Measurements from ENCODE around the gene STEAP4. TPM values are rescaled to one million over a fixed set of nuclear protein-coding genes. Genes with fewer than 3 reads are reported as not detected.
"Not testable (repeated sequence)": the region's sequence is repeated elsewhere in the genome, so short reads cannot be mapped to it uniquely, and the experiment has no call there.

STEAP4 gene
- total RNA-seq, 2 experiments from 2014 or later = not detected

DNA sequence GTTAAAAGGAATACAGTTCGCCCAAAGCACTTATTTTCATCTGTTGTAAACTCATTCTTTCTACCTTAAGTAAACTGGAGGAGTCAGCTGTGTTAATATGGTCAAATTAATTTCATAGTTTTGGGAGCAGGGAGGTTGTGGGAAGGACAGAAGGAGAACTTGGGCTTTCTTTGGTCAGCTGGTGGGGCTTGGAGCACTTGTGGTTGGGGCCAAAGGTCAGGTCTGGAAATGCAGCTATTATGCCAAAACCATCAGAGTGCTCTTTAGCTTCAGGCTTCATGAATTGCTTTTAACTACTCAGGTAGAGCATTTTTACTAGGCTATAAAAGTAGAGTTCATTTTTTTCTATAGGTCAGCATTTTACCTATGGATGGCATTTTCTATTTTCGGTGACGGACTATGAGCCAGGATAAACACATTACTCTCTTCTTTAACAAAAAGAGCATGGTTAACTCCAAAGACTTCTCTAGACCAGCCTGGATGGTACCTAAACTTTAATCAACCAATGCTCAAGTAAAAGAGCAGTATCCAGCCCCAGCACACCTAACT is 30.0 kb downstream of the STEAP4 start:
- Mint-ChIP-seq H3K9me3 (no peaks in the 10 kb centered on the region), H3K36me3 (ENCODE audit: low read depth) (no peaks in the 10 kb centered on the region), H3K4me3 (no peak overlapping the region), H3K27me3 (peaks cover 2% of the 10 kb centered on the region), H3K27ac (no peak overlapping the region), H3K4me1 (no peaks in the 10 kb centered on the region)
- ChIA-PET CTCF (no interaction called here), POLR2A (no interaction called here)
- no peak for DNase-seq

DNA sequence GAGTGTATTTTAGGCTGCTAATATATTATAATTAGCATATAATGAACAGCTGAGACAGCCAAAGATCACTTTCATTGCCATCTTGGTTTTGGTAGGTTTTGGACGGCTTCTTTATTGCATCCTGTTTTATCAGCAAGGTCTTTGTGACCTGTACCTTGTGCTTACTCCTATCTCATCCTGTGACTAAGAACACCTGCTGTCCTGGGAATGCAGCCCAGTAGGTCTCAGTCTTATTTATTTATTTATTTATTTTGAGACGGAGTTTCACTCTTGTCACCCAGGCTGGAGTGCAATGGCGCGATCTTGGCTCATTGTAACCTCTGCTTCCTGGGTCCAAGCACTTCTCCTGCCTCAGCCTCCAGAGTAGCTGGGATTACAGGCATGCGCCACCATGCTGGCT is 31.8 kb downstream of the STEAP4 start:
- H3K27me3 Mint-ChIP-seq; H3K27ac Mint-ChIP-seq; CTCF ChIA-PET; DNase-seq; H3K4me3 Mint-ChIP-seq; H3K4me1 Mint-ChIP-seq; H3K36me3 Mint-ChIP-seq (ENCODE audit: low read depth); H3K9me3 Mint-ChIP-seq; POLR2A ChIA-PET: not testable (repeated sequence)

DNA sequence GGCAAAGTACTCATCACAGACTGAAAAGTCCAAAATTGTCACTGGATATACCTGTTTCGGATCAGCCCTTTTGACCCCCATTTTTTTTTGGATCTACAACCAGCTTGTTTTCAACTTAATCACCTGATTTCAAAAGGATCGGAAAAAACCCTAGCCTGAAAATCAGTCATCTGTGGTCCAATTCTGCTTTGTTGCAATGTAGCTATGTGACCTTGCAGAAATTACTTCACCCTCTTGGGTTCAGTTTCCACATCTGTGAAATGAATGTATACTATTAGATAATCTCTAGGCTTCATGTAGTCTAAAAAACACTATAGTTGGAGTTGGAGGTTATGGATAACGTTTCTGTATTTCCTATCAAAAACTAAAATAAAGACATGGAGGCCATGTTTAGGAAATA is 37.1 kb downstream of the STEAP4 start:
- H3K27me3 Mint-ChIP-seq = no peaks in the 10 kb centered on the region
- H3K27ac Mint-ChIP-seq = no peak overlapping the region
- CTCF ChIA-PET = no interaction called here
- H3K4me3 Mint-ChIP-seq = no peak overlapping the region
- no peak for DNase-seq
- H3K36me3 Mint-ChIP-seq (ENCODE audit: low read depth) = no peaks in the 10 kb centered on the region
- no peaks in the 10 kb centered on the region for H3K9me3 Mint-ChIP-seq
- no peaks in the 10 kb centered on the region for H3K4me1 Mint-ChIP-seq
- POLR2A ChIA-PET = no interaction called here

DNA sequence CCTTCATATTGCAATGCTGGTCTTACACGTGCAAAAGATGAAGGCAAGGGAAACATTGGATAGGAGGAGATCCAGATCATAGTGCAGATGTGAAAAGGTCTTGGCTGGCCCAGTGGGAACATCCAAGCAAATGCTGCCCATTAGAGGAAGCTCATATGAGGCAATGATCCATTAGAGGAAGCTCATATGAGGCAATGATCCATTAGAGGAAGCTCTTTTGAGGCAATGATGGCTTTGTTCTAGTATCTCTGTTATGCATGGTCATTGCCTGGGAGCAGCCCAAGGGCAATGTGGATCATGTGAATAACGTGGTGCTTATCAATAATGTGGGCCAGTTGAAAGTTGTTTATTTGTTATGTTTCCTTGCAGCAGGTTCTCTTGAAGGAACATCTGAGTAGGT is 37.8 kb downstream of the STEAP4 start:
- ChIA-PET POLR2A (no interaction called here), CTCF (no interaction called here)
- no peak overlapping the region for H3K27ac Mint-ChIP-seq
- no peaks in the 10 kb centered on the region for H3K27me3 Mint-ChIP-seq
- H3K4me3 Mint-ChIP-seq = no peak overlapping the region
- no peaks in the 10 kb centered on the region for H3K36me3 Mint-ChIP-seq (ENCODE audit: low read depth)
- DNase-seq = no peak
- H3K4me1 Mint-ChIP-seq = no peaks in the 10 kb centered on the region
- H3K9me3 Mint-ChIP-seq = no peaks in the 10 kb centered on the region

DNA sequence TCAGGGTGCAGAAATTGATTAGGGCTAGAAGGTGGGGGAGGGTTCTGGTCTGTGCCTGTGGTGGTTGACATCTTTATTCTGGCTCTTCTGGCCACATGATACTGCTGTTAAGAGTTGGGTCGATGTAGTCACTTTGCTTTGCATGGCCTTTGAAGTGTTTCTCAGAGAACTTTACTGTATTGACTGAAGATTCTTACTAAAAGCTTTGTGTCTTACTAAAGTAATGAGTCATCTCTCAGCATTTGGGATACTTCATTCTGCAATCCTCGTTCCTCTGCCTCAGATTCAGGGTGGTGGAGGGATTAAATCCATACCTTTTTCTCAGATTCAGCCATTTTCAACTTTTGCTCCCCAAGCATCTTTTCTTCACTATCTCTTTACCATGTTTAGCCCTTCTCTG is 38.6 kb downstream of the STEAP4 start:
- Mint-ChIP-seq H3K27ac (no peak overlapping the region), H3K36me3 (ENCODE audit: low read depth) (no peaks in the 10 kb centered on the region), H3K4me3 (no peak overlapping the region), H3K4me1 (no peaks in the 10 kb centered on the region), H3K9me3 (no peaks in the 10 kb centered on the region), H3K27me3 (no peaks in the 10 kb centered on the region)
- CTCF ChIA-PET = no interaction called here
- POLR2A ChIA-PET = no interaction called here
- DNase-seq = no peak

DNA sequence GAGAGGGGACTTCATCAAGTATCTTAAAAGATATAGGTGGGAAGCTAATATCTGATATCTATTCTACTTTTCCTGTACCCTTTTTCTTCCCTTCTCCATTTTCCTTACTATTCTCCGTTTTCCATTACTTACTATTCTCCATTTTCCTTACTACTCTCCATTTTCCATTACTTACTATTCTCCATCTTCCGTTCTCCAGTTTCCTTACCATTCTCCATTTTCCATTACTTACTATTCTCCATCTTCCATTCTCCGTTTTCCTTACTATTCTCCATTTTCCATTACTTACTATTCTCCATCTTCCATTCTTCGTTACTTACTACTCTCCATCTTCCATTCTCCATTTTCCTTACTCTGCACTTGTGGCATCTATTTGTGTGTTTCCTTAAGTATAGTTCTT is 39.3 kb downstream of the STEAP4 start:
- Mint-ChIP-seq H3K4me3 (no peak overlapping the region), H3K9me3 (no peaks in the 10 kb centered on the region), H3K27ac (no peak overlapping the region), H3K4me1 (no peaks in the 10 kb centered on the region), H3K27me3 (no peaks in the 10 kb centered on the region), H3K36me3 (ENCODE audit: low read depth) (no peaks in the 10 kb centered on the region)
- ChIA-PET CTCF (no interaction called here), POLR2A (no interaction called here)
- no peak for DNase-seq

DNA sequence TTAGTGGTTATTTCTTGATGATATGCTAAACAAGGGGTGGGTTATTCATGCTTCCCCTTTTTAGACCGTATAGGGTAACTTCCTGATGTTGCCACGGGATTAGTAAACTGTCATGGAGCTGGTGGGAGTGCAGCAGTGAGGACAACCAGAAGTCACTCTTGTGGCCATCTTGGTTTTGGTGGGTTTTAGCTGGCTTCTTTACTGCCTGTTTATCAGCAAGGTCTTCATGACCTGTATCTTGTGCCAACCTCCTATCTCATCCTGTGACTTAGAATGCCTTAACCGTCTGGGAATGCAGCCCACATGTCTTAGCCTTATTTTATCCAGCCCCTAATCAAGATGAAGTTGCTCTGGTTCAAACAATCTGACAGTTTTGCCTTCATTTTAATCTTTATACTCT is 41.7 kb downstream of the STEAP4 start:
- POLR2A ChIA-PET = not testable (repeated sequence)

DNA sequence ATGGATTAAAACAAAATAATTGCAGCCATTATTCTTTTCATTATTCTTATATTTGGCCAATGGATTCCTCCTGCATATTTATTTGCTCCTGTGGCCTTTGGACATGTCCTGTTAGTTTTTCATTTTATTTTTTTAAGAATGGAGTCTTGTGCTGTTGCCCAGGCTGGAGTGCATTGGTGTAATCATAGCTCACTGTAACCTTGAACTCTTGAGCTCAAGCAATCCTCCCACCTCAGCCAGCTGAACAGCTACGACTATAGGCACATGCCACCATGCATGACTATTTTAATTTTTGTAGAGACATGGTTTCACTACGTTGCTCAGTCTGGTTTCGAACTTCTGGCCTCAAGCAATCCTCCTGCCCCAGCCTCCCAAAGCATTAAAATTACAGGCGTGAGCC is 44.1 kb downstream of the STEAP4 start:
- peaks cover 4% of the 10 kb centered on the region for H3K27me3 Mint-ChIP-seq
- no peaks in the 10 kb centered on the region for H3K9me3 Mint-ChIP-seq
- H3K4me3 Mint-ChIP-seq = no peak overlapping the region
- CTCF ChIA-PET = no interaction called here
- H3K4me1 Mint-ChIP-seq = no peaks in the 10 kb centered on the region
- H3K27ac Mint-ChIP-seq = no peak overlapping the region
- POLR2A ChIA-PET = no interaction called here
- DNase-seq = no peak
- H3K36me3 Mint-ChIP-seq (ENCODE audit: low read depth) = no peaks in the 10 kb centered on the region

More for the DNA sequence above, 41.7 kb downstream of the STEAP4 start:
- H3K36me3 Mint-ChIP-seq (ENCODE audit: low read depth); H3K9me3 Mint-ChIP-seq; H3K4me1 Mint-ChIP-seq; H3K27me3 Mint-ChIP-seq; DNase-seq; H3K27ac Mint-ChIP-seq; CTCF ChIA-PET; H3K4me3 Mint-ChIP-seq: not testable (repeated sequence)

DNA sequence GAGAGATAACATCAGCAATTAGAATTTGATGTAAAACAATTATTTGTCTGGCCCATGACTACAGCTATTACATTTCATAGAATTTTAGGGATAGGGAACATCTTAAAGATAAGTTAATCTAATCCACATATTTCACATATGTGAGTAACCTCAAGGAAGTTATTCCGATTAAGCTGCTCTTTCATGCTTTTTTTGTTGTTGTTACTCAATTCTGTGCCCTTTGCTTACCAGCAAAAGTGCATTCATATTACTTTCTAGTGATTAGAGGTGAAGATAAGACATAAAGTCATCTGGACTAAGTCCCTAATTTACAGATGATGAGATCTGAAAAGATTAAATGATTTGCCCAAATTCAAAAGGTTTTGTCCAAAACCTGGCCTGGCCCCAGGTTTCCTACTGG is 46.0 kb downstream of the STEAP4 start:
- H3K27me3 Mint-ChIP-seq = peaks cover 4% of the 10 kb centered on the region

DNA sequence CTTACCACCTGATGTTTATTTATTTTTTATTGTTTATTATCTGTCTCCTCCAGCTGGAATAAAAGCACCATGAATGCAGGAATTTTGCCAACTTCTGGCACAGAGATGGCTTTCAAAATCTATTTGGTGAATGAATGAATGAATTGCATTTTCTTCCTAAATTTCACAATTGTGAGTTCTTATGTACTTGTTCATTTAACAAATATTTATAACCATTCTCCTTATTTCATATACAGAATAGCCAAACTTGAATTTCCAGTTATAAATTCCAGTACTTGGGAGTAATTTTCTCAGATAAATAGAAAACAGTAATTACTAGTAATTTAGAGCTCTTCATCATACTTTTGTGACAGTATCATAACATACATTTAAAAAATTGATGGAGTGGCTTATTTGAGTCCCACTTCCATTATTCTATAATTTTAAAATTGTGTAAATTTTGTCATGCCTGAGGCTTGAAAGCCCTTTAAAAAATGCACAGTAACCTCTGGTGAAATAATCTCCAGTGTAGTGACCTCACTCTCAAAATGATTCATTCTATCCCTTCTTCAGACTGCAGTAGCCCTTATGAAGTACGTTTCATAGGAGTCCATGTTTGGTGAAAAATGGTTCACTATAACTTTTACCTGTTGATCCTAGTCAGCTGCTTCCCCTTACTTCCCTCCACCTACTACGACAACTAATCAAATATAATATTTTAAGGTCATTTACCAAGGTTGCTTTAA is 46.9 kb downstream of the STEAP4 start:
- Mint-ChIP-seq H3K4me3 (no peak overlapping the region), H3K27me3 (peaks cover 4% of the 10 kb centered on the region), H3K4me1 (no peaks in the 10 kb centered on the region), H3K27ac (no peak overlapping the region), H3K9me3 (no peaks in the 10 kb centered on the region), H3K36me3 (ENCODE audit: low read depth) (no peaks in the 10 kb centered on the region)
- CTCF ChIA-PET = interaction anchor here (1.0 kb wide), 1 partner anchor 16 kb away, joined by 3 read pairs; no protein-coding TSS in a partner anchor
- DNase-seq = no peak
- POLR2A ChIA-PET = no interaction called here

More for the DNA sequence above, 46.0 kb downstream of the STEAP4 start:
- Mint-ChIP-seq H3K9me3 (no peaks in the 10 kb centered on the region), H3K36me3 (ENCODE audit: low read depth) (no peaks in the 10 kb centered on the region), H3K4me3 (no peak overlapping the region), H3K27ac (no peak overlapping the region), H3K4me1 (no peaks in the 10 kb centered on the region)
- CTCF ChIA-PET = no interaction called here
- DNase-seq = no peak
- POLR2A ChIA-PET = no interaction called here

DNA sequence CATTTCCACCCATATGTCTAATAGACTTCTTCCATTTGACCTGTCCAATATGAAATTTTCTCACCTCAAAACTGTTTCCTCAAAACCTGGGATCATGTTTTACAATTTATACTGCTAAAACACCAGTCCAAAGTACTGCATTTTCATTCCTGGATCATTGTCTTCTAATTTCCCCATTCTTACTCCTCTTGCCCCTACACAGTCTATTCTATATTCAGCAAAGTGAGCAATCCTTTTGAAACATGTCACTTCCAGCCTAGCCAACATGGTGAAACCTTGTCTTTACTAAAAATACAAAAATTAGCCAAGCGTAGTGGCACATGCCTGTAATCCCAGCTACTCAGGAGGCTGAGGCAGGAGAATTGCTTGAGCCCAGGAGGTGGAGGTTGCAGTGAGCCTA is 48.4 kb downstream of the STEAP4 start:
- H3K4me1 Mint-ChIP-seq; POLR2A ChIA-PET; H3K27ac Mint-ChIP-seq; DNase-seq; H3K27me3 Mint-ChIP-seq; CTCF ChIA-PET; H3K4me3 Mint-ChIP-seq; H3K9me3 Mint-ChIP-seq; H3K36me3 Mint-ChIP-seq (ENCODE audit: low read depth): not testable (repeated sequence)

DNA sequence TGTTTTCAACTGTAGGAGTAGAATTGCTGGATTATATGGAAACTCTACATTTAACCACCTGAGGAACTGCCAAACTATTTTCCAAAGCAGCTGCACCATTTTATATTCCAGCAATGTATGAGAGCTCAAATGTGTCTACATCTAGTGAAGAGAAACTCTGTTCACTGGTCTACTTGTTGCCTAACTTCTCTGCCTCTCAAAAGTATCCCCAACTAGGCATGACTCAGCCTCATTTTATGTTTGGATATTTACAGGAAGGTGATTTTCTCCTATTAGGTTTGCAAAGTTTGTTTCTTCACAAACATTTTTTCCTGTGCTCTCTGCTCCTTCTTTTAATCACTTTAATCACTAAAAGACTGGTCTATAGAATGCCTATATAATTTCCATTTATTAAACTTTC is 49.8 kb downstream of the STEAP4 start:
- Mint-ChIP-seq H3K4me3 (no peak overlapping the region), H3K9me3 (peaks cover 7% of the 10 kb centered on the region), H3K36me3 (ENCODE audit: low read depth) (no peaks in the 10 kb centered on the region), H3K27ac (no peak overlapping the region), H3K27me3 (peaks cover 3% of the 10 kb centered on the region), H3K4me1 (no peaks in the 10 kb centered on the region)
- CTCF ChIA-PET = no interaction called here
- POLR2A ChIA-PET = no interaction called here
- no peak for DNase-seq

DNA sequence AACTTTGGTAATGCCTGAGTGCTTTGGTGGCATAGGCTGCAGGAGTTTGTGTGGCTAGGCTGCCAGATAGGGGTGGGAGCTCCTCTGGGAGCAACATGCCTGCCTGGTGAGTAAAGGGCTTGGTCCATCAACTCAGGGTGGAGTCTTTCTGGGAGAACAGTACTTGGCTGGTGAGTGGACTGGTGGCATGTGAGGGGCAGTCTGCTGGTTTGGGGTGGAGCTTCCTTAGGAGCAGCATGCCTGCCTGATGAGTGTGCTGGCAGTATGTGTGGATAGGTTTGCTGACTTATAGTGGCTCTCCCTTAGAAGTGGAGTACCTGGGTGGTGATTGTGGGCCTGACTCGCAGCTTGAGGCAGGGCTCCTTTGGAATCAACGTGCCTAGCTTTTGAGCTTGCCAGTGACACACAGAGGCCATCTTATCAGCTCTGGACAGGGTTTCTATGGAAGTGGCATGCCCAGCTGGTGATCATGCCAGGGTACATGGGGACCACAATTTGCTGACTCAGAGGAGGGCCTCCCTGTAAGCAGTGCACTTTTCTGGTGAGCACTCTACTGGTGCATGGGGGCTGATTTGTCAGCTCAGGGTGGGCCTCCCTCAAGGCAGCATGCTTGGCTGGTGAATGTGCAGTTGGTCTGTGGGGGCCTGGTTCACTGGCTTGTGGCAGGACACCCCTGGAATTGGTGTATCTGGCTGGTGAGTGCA is 51.8 kb downstream of the STEAP4 start:
- H3K36me3 Mint-ChIP-seq (ENCODE audit: low read depth) = no peaks in the 10 kb centered on the region
- H3K9me3 Mint-ChIP-seq = peaks cover 7% of the 10 kb centered on the region
- DNase-seq = no peak
- no peak overlapping the region for H3K27ac Mint-ChIP-seq
- peaks cover 3% of the 10 kb centered on the region for H3K27me3 Mint-ChIP-seq
- CTCF ChIA-PET = no interaction called here
- POLR2A ChIA-PET = no interaction called here
- no peaks in the 10 kb centered on the region for H3K4me1 Mint-ChIP-seq
- no peak overlapping the region for H3K4me3 Mint-ChIP-seq

DNA sequence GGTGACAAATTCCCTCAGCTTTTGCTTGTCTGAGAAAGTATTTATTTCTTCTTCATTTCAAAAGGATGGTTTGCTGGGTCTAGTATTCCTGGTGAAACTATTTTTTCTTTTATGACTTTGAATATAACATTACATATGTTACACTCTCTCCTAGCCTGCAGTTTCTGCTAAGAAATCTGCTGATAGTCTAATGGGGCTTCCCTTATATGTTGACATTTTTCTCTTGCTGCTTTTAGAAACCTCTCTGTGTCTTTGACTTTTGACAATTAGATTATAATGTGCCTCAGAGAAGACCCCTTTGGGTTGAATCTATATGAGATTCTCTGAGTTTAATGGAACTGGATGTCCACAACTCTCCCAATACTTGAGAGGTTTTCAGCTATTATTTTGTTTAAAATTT is 53.1 kb downstream of the STEAP4 start:
- no peak for DNase-seq
- H3K4me3 Mint-ChIP-seq = no peak overlapping the region
- no peak overlapping the region for H3K27ac Mint-ChIP-seq
- H3K9me3 Mint-ChIP-seq = peaks cover 7% of the 10 kb centered on the region
- H3K36me3 Mint-ChIP-seq (ENCODE audit: low read depth) = no peaks in the 10 kb centered on the region
- ChIA-PET CTCF (no interaction called here), POLR2A (no interaction called here)
- peaks cover 3% of the 10 kb centered on the region for H3K27me3 Mint-ChIP-seq
- no peaks in the 10 kb centered on the region for H3K4me1 Mint-ChIP-seq

Measured in activated CD4-positive, alpha-beta memory T cell treated with anti-CD3 and anti-CD28 coated beads, Interleukin-2, amount 10 ng/mL, durations not matched to agents 7 days and 5 days (primary cell).